OCI-LY7 (cell line): Measurements from ENCODE around the gene TBC1D9B. TPM values are rescaled to one million over a fixed set of nuclear protein-coding genes. Genes with fewer than 3 reads are reported as not detected.
A peak's percentile ranks its signal among the peaks of the same experiment; 100 is the strongest.

ENCODE experiments used
- BruUV-seq: library from RNA; stranded (reverse); fragments of 400-500 nt; replicated peaks from 2 replicates; lab custom pipeline; 2021; lab: Mats Ljungman, UMichigan
- CTCF ChIA-PET: fragments of 300-600 bp; sonication (Branson Sonifier 250); formaldehyde crosslinking; loops from one replicate; lab custom pipeline; 2022; ENCODE audit warnings: antibody characterized with exemption; ENCODE audit not compliant: unreplicated experiment; lab: Charles Lee
- POLR2A ChIA-PET: fragments of 300-600 bp; sonication (Branson Sonifier 250); formaldehyde crosslinking; loops from one replicate; lab custom pipeline; 2022; ENCODE audit warnings: antibody characterized with exemption; lab: Charles Lee
- DNase-seq: peaks from one replicate; pipeline ENCODE4 v3.0.0-alpha.2; 2015; ENCODE audit warnings: low spot score
- H2AFZ ChIP-seq: fragments of 200-600 bp; sonication (generic), shearing (Covaris generic); 2 replicates; pipeline ENCODE4 v1.6.1; 2014; ENCODE audit warnings: mild to moderate bottlenecking, antibody characterized with exemption, low read length, moderate library complexity
- H3K27ac ChIP-seq: fragments of 200-600 bp; sonication (generic); 2 replicates; pipeline ENCODE4 v1.5.1; 2014; ENCODE audit warnings: mixed run types, low read depth, mild to moderate bottlenecking, moderate library complexity, low read length, inconsistent platforms; ENCODE audit not compliant: poor library complexity, severe bottlenecking
- H3K36me3 ChIP-seq: fragments of 200-600 bp; sonication (generic); 2 replicates; pipeline ENCODE4 v1.6.1; 2014; ENCODE audit warnings: mild to moderate bottlenecking, antibody characterized with exemption, low read length, moderate library complexity, mixed read lengths; ENCODE audit not compliant: insufficient read depth
- H3K4me1 ChIP-seq: fragments of 200-600 bp; sonication (generic); 2 replicates; pipeline ENCODE4 v1.5.1; 2014; ENCODE audit warnings: mild to moderate bottlenecking, low read length; ENCODE audit not compliant: insufficient read depth, poor library complexity, severe bottlenecking
- H3K4me2 ChIP-seq: fragments of 200-600 bp; sonication (generic); 2 replicates; pipeline ENCODE4 v1.6.1; 2014; ENCODE audit warnings: mild to moderate bottlenecking, low read length
- H3K4me3 ChIP-seq: fragments of 200-600 bp; sonication (generic); 2 replicates; pipeline ENCODE4 v1.5.1; 2014; ENCODE audit warnings: mild to moderate bottlenecking, low read depth, low read length; ENCODE audit not compliant: poor library complexity, severe bottlenecking
- H3K79me2 ChIP-seq: fragments of 200-600 bp; sonication (generic); 2 replicates; pipeline ENCODE4 v1.6.1; 2016; ENCODE audit warnings: low read depth, mild to moderate bottlenecking, low read length, moderate library complexity, mixed read lengths; ENCODE audit not compliant: insufficient read depth
- H3K9me2 ChIP-seq: fragments of 200-600 bp; sonication (generic); 2 replicates; pipeline ENCODE4 v1.6.1; 2016; ENCODE audit warnings: mild to moderate bottlenecking, low read length, mixed read lengths; ENCODE audit not compliant: insufficient read depth
- H3K9me3 ChIP-seq: fragments of 200-600 bp; sonication (generic); 2 replicates; pipeline ENCODE4 v1.6.1; 2014; ENCODE audit warnings: mild to moderate bottlenecking, mixed run types, low read length, mixed read lengths
- H4K20me1 ChIP-seq: fragments of 200-600 bp; sonication (generic); 2 replicates; pipeline ENCODE4 v1.6.1; 2014; ENCODE audit warnings: mild to moderate bottlenecking, antibody characterized with exemption, low read length, moderate library complexity, mixed read lengths; ENCODE audit not compliant: insufficient read depth
- EZH2phosphoT487 ChIP-seq: fragments of 200-600 bp; sonication (generic); IDR thresholded peaks from 2 replicates; pipeline ENCODE4 v1.6.1; 2018; ENCODE audit warnings: low read depth, borderline replicate concordance, mild to moderate bottlenecking, mixed run types, antibody characterized with exemption, low read length, moderate library complexity, mixed read lengths
- intact Hi-C: fragments of 100-400 bp; cut with micrococcal nuclease; formaldehyde crosslinking; loops from one replicate; pipeline ENCODE4 v1.10.0; 2022; ENCODE audit not compliant: unreplicated experiment
- total RNA-seq, 2 experiments: library from RNA; depleted of rRNA in 1 of 2; stranded (reverse); fragments of >200 nt in 1 of 2; shearing (Covaris generic) in 1 of 2; gene quantifications; 2 replicates each; pipeline ENCODE4 v1.2.3, GENCODE V29; 2014 to 2022
- TF ChIP-seq, protein P1 (sequence below): fragments of 200-600 bp; sonication (generic); conservative IDR thresholded peaks from 2 replicates; pipeline ENCODE4 v1.5.1; 2014; ENCODE audit warnings: mild to moderate bottlenecking, antibody characterized with exemption, low read length, moderate library complexity, mixed read lengths

The TBC1D9B gene
- total RNA-seq, 2 experiments from 2014 or later, result 52.2 to 106 TPM

DNA sequence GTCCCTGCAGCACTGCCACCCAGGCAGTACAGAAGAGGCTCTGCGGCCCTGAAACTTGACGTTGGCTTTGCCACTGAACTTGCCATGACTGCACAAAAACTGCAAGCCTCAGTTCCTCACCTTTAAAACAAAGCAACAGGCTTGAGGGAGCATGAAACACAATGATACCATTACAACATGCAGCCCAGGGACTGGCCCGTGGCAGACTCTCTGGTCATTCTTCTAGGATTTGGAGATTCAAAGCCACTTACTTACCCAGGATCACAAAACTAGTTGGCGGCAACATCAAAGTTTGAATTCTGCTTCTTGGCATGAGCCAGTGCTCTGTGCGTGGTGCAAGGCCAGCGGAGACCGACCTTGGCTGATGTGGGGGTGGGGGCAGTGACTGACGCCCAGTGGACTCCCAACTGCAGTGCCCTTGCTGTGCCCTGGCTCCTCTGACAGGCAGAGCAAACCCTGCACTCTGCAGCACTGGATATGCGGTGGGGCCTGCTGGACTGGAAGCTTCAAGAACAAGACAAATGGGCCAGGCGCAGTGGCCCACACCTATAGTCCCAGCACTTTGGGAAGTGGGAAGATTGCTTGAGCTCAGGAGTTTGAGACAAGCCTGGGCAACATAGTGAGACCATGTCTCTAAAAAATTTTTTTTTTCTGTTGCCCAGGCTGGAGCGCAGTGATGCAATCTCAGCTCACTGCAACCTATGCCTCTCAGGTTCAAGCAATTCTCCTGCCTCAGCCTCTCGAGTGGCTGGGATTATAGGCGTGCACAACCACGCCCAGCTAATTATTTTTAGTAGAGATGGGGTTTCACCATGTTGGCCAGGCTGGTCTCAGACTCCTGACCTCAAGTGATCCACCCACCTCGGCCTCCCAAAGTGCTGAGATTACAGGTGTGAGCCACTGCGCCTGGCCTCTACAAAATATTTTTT is 68.1 kb downstream of the TBC1D9B start:
- TF ChIP-seq, protein P1, sequence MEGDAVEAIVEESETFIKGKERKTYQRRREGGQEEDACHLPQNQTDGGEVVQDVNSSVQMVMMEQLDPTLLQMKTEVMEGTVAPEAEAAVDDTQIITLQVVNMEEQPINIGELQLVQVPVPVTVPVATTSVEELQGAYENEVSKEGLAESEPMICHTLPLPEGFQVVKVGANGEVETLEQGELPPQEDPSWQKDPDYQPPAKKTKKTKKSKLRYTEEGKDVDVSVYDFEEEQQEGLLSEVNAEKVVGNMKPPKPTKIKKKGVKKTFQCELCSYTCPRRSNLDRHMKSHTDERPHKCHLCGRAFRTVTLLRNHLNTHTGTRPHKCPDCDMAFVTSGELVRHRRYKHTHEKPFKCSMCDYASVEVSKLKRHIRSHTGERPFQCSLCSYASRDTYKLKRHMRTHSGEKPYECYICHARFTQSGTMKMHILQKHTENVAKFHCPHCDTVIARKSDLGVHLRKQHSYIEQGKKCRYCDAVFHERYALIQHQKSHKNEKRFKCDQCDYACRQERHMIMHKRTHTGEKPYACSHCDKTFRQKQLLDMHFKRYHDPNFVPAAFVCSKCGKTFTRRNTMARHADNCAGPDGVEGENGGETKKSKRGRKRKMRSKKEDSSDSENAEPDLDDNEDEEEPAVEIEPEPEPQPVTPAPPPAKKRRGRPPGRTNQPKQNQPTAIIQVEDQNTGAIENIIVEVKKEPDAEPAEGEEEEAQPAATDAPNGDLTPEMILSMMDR, result no peak
- no peak for TF ChIP-seq EZH2phosphoT487
- no peak overlapping the region for H3K27ac ChIP-seq
- H3K4me2 ChIP-seq, result no peak overlapping the region
- intact Hi-C loops, result no loop called here
- peaks cover 2% of the 10 kb centered on the region; the same call in 1 of the 2 replicates for H3K9me3 ChIP-seq
- H4K20me1 ChIP-seq, result no peaks in the 10 kb centered on the region
- H3K9me2 ChIP-seq, result no peaks in the 10 kb centered on the region
- DNase-seq, result no peak
- H2AFZ ChIP-seq, result no peak overlapping the region
- peaks cover 83% of the 10 kb centered on the region for H3K36me3 ChIP-seq
- BruUV-seq, result no TSS peak
- no peaks in the 10 kb centered on the region for H3K4me1 ChIP-seq
- H3K4me3 ChIP-seq, result no peak overlapping the region
- H3K79me2 ChIP-seq, result no peaks in the 10 kb centered on the region
- CTCF ChIA-PET, result no interaction called here
- POLR2A ChIA-PET, result interaction anchor here (0.7 kb wide), 1 partner anchor 14 kb away, joined by 7 read pairs; no protein-coding TSS in a partner anchor

- Histone ChIP-seq H3K27ac (no peak overlapping the region), H3K4me3 (no peak overlapping the region), H3K36me3 (peaks cover 82% of the 10 kb centered on the region), H3K4me1 (no peaks in the 10 kb centered on the region), H4K20me1 (no peaks in the 10 kb centered on the region), H2AFZ (no peak overlapping the region), H3K9me3 (no peaks in the 10 kb centered on the region), H3K9me2 (no peaks in the 10 kb centered on the region), H3K79me2 (no peaks in the 10 kb centered on the region), H3K4me2 (no peak overlapping the region)
- intact Hi-C loops, result no loop called here
- DNase-seq, result no peak
- TF ChIP-seq EZH2phosphoT487, result no peak
- TF ChIP-seq, protein P1, result no peak
- BruUV-seq, result TSS peak; percentile 34
- ChIA-PET POLR2A (interaction anchor here (0.5 kb wide), 1 partner anchor 26 kb away, joined by 3 read pairs; no protein-coding TSS in a partner anchor), CTCF (no interaction called here)
These were observed 70.4 kb downstream of the TBC1D9B start for GRCh38 chr5:179837076-179838011.
